K562 (cell line): ENCODE results near the gene PDCD11. TPM values are rescaled to one million over a fixed set of nuclear protein-coding genes. Genes with fewer than 3 reads are reported as not detected.

ENCODE experiments used
- ATAC-seq: fragments of 200-7000 bp; cut with Tn5 transposase; 3 replicates; pipeline ENCODE4 v1.9.1; 2020; ENCODE audit warnings: moderate library complexity
- BruUV-seq: library from RNA; stranded (reverse); fragments of 400-500 nt; replicated peaks from 2 replicates; lab custom pipeline; 2021; lab: Mats Ljungman, UMichigan
- CTCF ChIA-PET: fragments of 300-600 bp; formaldehyde crosslinking; extraction: SDS; loops from one replicate; lab custom pipeline; 2021; ENCODE audit warnings: low intra/inter-chr PET ratio; lab: Yijun Ruan, JAX
- POLR2A ChIA-PET: fragments of 300-600, 350-650 bp; sonication (Branson Sonifier 250); formaldehyde crosslinking; extraction: SDS; loops from one replicate; lab custom pipeline; 2021; ENCODE audit warnings: antibody characterized with exemption, inconsistent platforms; lab: Yijun Ruan, JAX
- DNase-seq, 4 experiments: peaks; one replicate each; pipeline versions ENCODE4 v3.0.0 to v3.0.0-alpha.2; 2011 to 2018; ENCODE audit warnings: low spot score in 3 of 4, mixed read lengths in 3 of 4; ENCODE audit errors: extremely low read depth in 1 of 4
- FAIRE-seq: peaks from 2 replicates; lab custom pipeline; 2011; peaks lifted over from hg19 to GRCh38; lab: Jason Lieb, UNC
- H2AFZ ChIP-seq: 2 replicates; pipeline ENCODE4 v1.6.0; 2011; ENCODE audit warnings: low read depth, low read length, control low read depth, inconsistent platforms
- H3K27ac ChIP-seq: fragments of 200-600 bp; 3 replicates; pipeline ENCODE4 v1.8.0; 2011; ENCODE audit warnings: low read depth, mild to moderate bottlenecking, control low read depth, inconsistent platforms, low read length, moderate library complexity, mixed read lengths; ENCODE audit errors: extremely low read depth
- H3K27me3 ChIP-seq, 2 experiments: fragments of 300-600 bp in 1 of 2; 2 replicates in 1 of 2; 3 replicates in 1 of 2; pipeline versions ENCODE4 v1.6.0 to v1.8.0; 2011; ENCODE audit warnings: inconsistent platforms in 2 of 2, low read length in 2 of 2, mild to moderate bottlenecking in 1 of 2, mixed read lengths in 1 of 2, moderate library complexity in 1 of 2; ENCODE audit not compliant: control insufficient read depth in 2 of 2, insufficient read depth in 2 of 2
- H3K36me3 ChIP-seq: fragments of 300-600 bp; 3 replicates; pipeline ENCODE4 v1.8.0; 2011; ENCODE audit warnings: mild to moderate bottlenecking, low read length, inconsistent platforms; ENCODE audit not compliant: control insufficient read depth, insufficient read depth
- H3K4me1 ChIP-seq, 2 experiments: fragments of 200-600 bp in 1 of 2; replicated peaks in 1 of 2; 2 replicates in 1 of 2; 3 replicates in 1 of 2; pipeline versions ENCODE4 v1.5.1 to v1.8.0; 2011; ENCODE audit warnings: inconsistent platforms in 2 of 2, low read length in 2 of 2, mild to moderate bottlenecking in 1 of 2, mixed read lengths in 1 of 2, moderate library complexity in 1 of 2; ENCODE audit not compliant: control insufficient read depth in 2 of 2, insufficient read depth in 2 of 2
- H3K4me2 ChIP-seq: 2 replicates; pipeline ENCODE4 v1.6.1; 2011; ENCODE audit warnings: low read length, control low read depth, inconsistent platforms, mixed read lengths; ENCODE audit not compliant: insufficient read depth
- H3K4me3 ChIP-seq: fragments of 200-600 bp; sonication (generic), shearing (Covaris generic); 2 replicates; pipeline ENCODE4 v1.5.1; 2016; ENCODE audit warnings: control low read depth, inconsistent platforms
- H3K79me2 ChIP-seq: fragments of 200-600 bp; 3 replicates; pipeline ENCODE4 v1.8.0; 2011; ENCODE audit warnings: low read length, inconsistent platforms; ENCODE audit not compliant: control insufficient read depth, insufficient read depth
- H3K9ac ChIP-seq, 2 experiments: 2 replicates each; pipeline versions ENCODE4 v1.6.0 to v1.6.1; 2011; ENCODE audit warnings: low read depth in 2 of 2, low read length in 2 of 2, control low read depth in 1 of 2, inconsistent platforms in 1 of 2, mild to moderate bottlenecking in 1 of 2, mixed read lengths in 1 of 2; ENCODE audit not compliant: insufficient read depth in 1 of 2
- H3K9me1 ChIP-seq: one replicate; pipeline ENCODE4 v1.6.0; 2011; ENCODE audit warnings: inconsistent platforms, mild to moderate bottlenecking, low read length, moderate library complexity; ENCODE audit not compliant: control insufficient read depth, insufficient read depth
- H3K9me3 ChIP-seq: replicated peaks from 2 replicates; pipeline ENCODE4 v1.5.1; 2011; ENCODE audit warnings: low read depth, low read length, inconsistent platforms; ENCODE audit not compliant: control insufficient read depth, insufficient read depth
- H4K20me1 ChIP-seq: replicated peaks from 2 replicates; pipeline ENCODE4 v1.6.1; 2011; ENCODE audit warnings: low read length, inconsistent platforms, mixed read lengths; ENCODE audit not compliant: control insufficient read depth, insufficient read depth
- ATF1 ChIP-seq, 2 experiments: fragments of 450-650 bp in 1 of 2; IDR thresholded peaks; 2 replicates each; pipeline ENCODE4 v1.6.1; 2016; ENCODE audit warnings: missing compliant biosample characterization in 1 of 2, missing genetic modification characterization in 1 of 2
- CBX5 ChIP-seq: IDR thresholded peaks from 2 replicates; pipeline ENCODE4 v1.6.1; 2014; ENCODE audit warnings: low read depth, borderline replicate concordance
- ELF2 ChIP-seq: fragments of 250-450 bp; sonication (Bioruptor Pico); IDR thresholded peaks from 2 replicates; pipeline ENCODE4 v1.5.0; 2021; ENCODE audit warnings: mild to moderate bottlenecking
- MYBL2 ChIP-seq, 2 experiments: fragments of 450-650 bp in 1 of 2; sonication (generic) in 1 of 2; formaldehyde crosslinking in 1 of 2; IDR thresholded peaks; 2 replicates each; pipeline versions ENCODE4 v1.6.1 to v1.8.1; 2017 to 2022; ENCODE audit warnings: borderline replicate concordance in 1 of 2, inconsistent platforms in 1 of 2, low read depth in 1 of 2, mild to moderate bottlenecking in 1 of 2, missing genetic modification reagents in 1 of 2, moderate library complexity in 1 of 2
- NCOA2 ChIP-seq, 2 experiments: fragments of 450-650 bp; IDR thresholded peaks; 2 replicates each; pipeline ENCODE4 v1.6.1; 2018; ENCODE audit warnings: mild to moderate bottlenecking in 2 of 2, moderate library complexity in 1 of 2; ENCODE audit not compliant: partially characterized antibody in 2 of 2
- NFATC3 ChIP-seq: fragments of 450-650 bp; IDR thresholded peaks from 2 replicates; pipeline ENCODE4 v1.6.1; 2017; ENCODE audit warnings: mild to moderate bottlenecking
- NR2C2 ChIP-seq, 2 experiments: fragments of 200-800 bp in 1 of 2; sonication (Bioruptor generic) in 1 of 2; sonication (generic) in 1 of 2; formaldehyde crosslinking in 1 of 2; IDR thresholded peaks; 2 replicates each; pipeline versions ENCODE4 v1.6.1 to v1.8.0; 2016 to 2022; ENCODE audit warnings: mild to moderate bottlenecking in 1 of 2, missing compliant biosample characterization in 1 of 2, missing genetic modification characterization in 1 of 2, missing genetic modification reagents in 1 of 2
- PHTF2 ChIP-seq: fragments of 250-450 bp; sonication (Bioruptor Pico); IDR thresholded peaks from 2 replicates; pipeline ENCODE4 v1.5.0; 2021; ENCODE audit warnings: mild to moderate bottlenecking
- RFX1 ChIP-seq: fragments of 450-650 bp; IDR thresholded peaks from 2 replicates; pipeline ENCODE4 v1.6.1; 2016; ENCODE audit warnings: mild to moderate bottlenecking, moderate library complexity
- RNF2 ChIP-seq: sonication (generic); IDR thresholded peaks from 2 replicates; pipeline ENCODE4 v1.6.1; 2016
- TAL1 ChIP-seq: fragments of 450-650 bp; IDR thresholded peaks from 2 replicates; pipeline ENCODE4 v1.6.1; 2016; ENCODE audit warnings: mild to moderate bottlenecking
- ZC3H11A ChIP-seq: IDR thresholded peaks from 2 replicates; pipeline ENCODE4 v1.6.1; 2012; ENCODE audit warnings: low read depth, low read length, improper control_type of control experiment
- ZKSCAN3 ChIP-seq: fragments of 250-450 bp; sonication (Bioruptor Pico); IDR thresholded peaks from 2 replicates; pipeline ENCODE4 v1.4.0; 2020
- ZNF184 ChIP-seq: sonication (generic); formaldehyde crosslinking; IDR thresholded peaks from 2 replicates; pipeline ENCODE4 v1.5.0; 2020; ENCODE audit warnings: missing genetic modification reagents
- ZNF239 ChIP-seq: fragments of 250-450 bp; sonication (Bioruptor Pico); IDR thresholded peaks from 2 replicates; pipeline ENCODE4 v1.4.0; 2020; ENCODE audit warnings: mild to moderate bottlenecking
- ZNF3 ChIP-seq: fragments of 250-450 bp; sonication (Bioruptor Pico); IDR thresholded peaks from 2 replicates; pipeline ENCODE4 v1.5.0; 2021; ENCODE audit warnings: mild to moderate bottlenecking, moderate library complexity
- ZNF764 ChIP-seq: fragments of 250-450 bp; sonication (Bioruptor Pico); IDR thresholded peaks from 2 replicates; pipeline ENCODE4 v1.4.0; 2020; ENCODE audit warnings: low read depth, mild to moderate bottlenecking, moderate library complexity
- ZNF830 ChIP-seq: fragments of 250-450 bp; sonication (Bioruptor Pico); IDR thresholded peaks from 2 replicates; pipeline ENCODE4 v1.5.0; 2021; ENCODE audit warnings: mild to moderate bottlenecking
- WGBS: fragments of 100-300 bp; shearing (Covaris generic); methylation state at CpG from one replicate; pipeline ENCODE4 v1.1.6; 2016; ENCODE audit warnings: low coverage, mixed read lengths; ENCODE audit not compliant: insufficient coverage; ENCODE audit errors: missing lambda C conversion rate; 5-methylcytosine and 5-hydroxymethylcytosine counted together
- in situ Hi-C: fragments of 300-500 bp; cut with MboI; formaldehyde crosslinking; loops from 4 replicates; pipeline ENCODE4 v1.15.0; 2018; ENCODE audit warnings: inconsistent platforms, mixed read lengths
- intact Hi-C: fragments of 100-400 bp; cut with micrococcal nuclease; formaldehyde crosslinking; loops from 2 replicates; pipeline ENCODE4 v1.14.2; 2022
- polyA plus RNA-seq, 8 experiments: library from polyadenylated mRNA; depleted of rRNA in 4 of 8; stranded (reverse) in 5 of 8; unstranded in 3 of 8; fragments of >200 nt; fragmentation: Nextera tagmentation in 2 of 8; fragmentation: Illumina TruSeq in 1 of 8; extraction: Ambion mirVana in 2 of 8; extraction: Trizol in 1 of 8; gene quantifications; 2 replicates each; pipeline versions ENCODE4 v1.2.1 to v1.2.3, GENCODE V29; 2011 to 2014; ENCODE audit warnings: inconsistent platforms in 1 of 8, missing spikeins in 1 of 8
- total RNA-seq, 7 experiments: library from RNA; depleted of rRNA in 6 of 7; stranded (reverse); fragments of >200 nt in 6 of 7; fragmentation: Illumina TruSeq in 2 of 7; extraction: Trizol in 2 of 7; gene quantifications; 2 replicates each; pipeline versions ENCODE4 v1.2.1 to v1.2.3, GENCODE V29; 2011 to 2021; ENCODE audit warnings: low replicate concordance in 1 of 7
- TF ChIP-seq, protein P1 (sequence below): fragments of 450-650 bp; formaldehyde crosslinking; conservative IDR thresholded peaks from 2 replicates; pipeline ENCODE4 v1.4.0; 2022; ENCODE audit warnings: mild to moderate bottlenecking, missing genetic modification characterization

PDCD11 gene
- total and polyA plus RNA-seq, 9 of the 15 experiments (the other 6 are each of a cell fraction or from before 2014, with no cell fraction given), result 14.8 to 73.8 (median 50.0) TPM

DNA sequence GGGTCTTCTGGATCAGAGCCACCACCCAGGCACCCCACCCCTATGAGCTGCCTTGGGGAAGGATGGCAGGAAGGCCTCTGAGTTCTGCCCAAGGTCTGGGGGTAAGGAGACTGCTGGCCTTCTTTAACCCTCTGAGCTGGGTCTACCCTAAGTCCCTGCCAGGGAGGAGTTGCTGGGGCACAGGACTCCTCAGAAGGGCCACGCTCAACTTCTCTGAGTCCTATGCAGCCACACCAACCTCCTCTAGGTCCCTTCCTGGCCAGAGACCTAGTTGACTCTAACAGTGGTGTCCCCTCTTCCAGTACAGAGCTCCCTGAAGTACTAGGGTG, 94.5 kb downstream of the PDCD11 start:
- no peak for DNase-seq
- no peak for ATAC-seq
- H4K20me1 ChIP-seq, result no peaks in the 10 kb centered on the region; the same call in 1 of the 2 replicates
- TF ChIP-seq, protein P1, sequence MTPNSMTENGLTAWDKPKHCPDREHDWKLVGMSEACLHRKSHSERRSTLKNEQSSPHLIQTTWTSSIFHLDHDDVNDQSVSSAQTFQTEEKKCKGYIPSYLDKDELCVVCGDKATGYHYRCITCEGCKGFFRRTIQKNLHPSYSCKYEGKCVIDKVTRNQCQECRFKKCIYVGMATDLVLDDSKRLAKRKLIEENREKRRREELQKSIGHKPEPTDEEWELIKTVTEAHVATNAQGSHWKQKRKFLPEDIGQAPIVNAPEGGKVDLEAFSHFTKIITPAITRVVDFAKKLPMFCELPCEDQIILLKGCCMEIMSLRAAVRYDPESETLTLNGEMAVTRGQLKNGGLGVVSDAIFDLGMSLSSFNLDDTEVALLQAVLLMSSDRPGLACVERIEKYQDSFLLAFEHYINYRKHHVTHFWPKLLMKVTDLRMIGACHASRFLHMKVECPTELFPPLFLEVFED (CRISPR knock-in tag), result no peak
- TF ChIP-seq TAL1 (no peak), CBX5 (no peak), ZNF3 (CRISPR knock-in tag) (no peak), NR2C2 (CRISPR knock-in tag; IDR thresholded peaks at IDR 0.05) (no peak), NR2C2 (tag; IDR thresholded peaks at IDR 0.05) (no peak), ATF1 (CRISPR knock-in tag; IDR thresholded peaks at IDR 0.05) (no peak), ATF1 (tag; IDR thresholded peaks at IDR 0.05) (no peak), RNF2 (no peak), MYBL2 (IDR thresholded peaks at IDR 0.05; ENCODE audit: low read depth) (no peak), MYBL2 (CRISPR knock-in tag; IDR thresholded peaks at IDR 0.05; ENCODE audit: borderline replicate concordance) (no peak), NFATC3 (no peak), ZNF830 (CRISPR knock-in tag) (no peak), ZNF184 (CRISPR knock-in tag) (no peak), NCOA2 (IDR thresholded peaks at IDR 0.05; ENCODE audit: partially characterized antibody in 2 of 2) (no peak), ZKSCAN3 (CRISPR knock-in tag) (no peak), ZNF764 (CRISPR knock-in tag) (no peak), PHTF2 (CRISPR knock-in tag) (no peak), ELF2 (CRISPR knock-in tag) (no peak), RFX1 (no peak), ZNF239 (no peak), ZC3H11A (no peak)
- H3K79me2 ChIP-seq, result no peaks in the 10 kb centered on the region
- H3K27me3 ChIP-seq, result peaks cover 11 to 46% of the 10 kb centered on the region in 2 experiments; a peak in 4 of 5 replicates
- in situ Hi-C loops (no loop called here), intact Hi-C loops (no loop called here)
- H3K36me3 ChIP-seq, result no peaks in the 10 kb centered on the region
- H3K9me1 ChIP-seq, result no peaks in the 10 kb centered on the region
- BruUV-seq, result no TSS peak
- H3K27ac ChIP-seq, result no peak overlapping the region
- FAIRE-seq, result no peak
- 40% methylated on average over 1 of the region's 1 CpG for WGBS
- no peak overlapping the region for H3K4me2 ChIP-seq
- H3K9me3 ChIP-seq, result no peaks in the 10 kb centered on the region
- CTCF ChIA-PET, result no interaction called here
- H3K9ac ChIP-seq, result no peak overlapping the region
- peaks cover 0 to 14% of the 10 kb centered on the region in 2 experiments; a peak in 2 of 5 replicates for H3K4me1 ChIP-seq
- no peak overlapping the region for H3K4me3 ChIP-seq
- H2AFZ ChIP-seq, result no peak overlapping the region
- POLR2A ChIA-PET, result interaction anchor here (0.8 to 1.7 kb wide), 5 partner anchors 9 to 19 kb away, joined by 3 to 4 read pairs (median 3); no protein-coding TSS in a partner anchor
